ENCODE results near the gene EGFL7.

Gene EGFL7

DNA sequence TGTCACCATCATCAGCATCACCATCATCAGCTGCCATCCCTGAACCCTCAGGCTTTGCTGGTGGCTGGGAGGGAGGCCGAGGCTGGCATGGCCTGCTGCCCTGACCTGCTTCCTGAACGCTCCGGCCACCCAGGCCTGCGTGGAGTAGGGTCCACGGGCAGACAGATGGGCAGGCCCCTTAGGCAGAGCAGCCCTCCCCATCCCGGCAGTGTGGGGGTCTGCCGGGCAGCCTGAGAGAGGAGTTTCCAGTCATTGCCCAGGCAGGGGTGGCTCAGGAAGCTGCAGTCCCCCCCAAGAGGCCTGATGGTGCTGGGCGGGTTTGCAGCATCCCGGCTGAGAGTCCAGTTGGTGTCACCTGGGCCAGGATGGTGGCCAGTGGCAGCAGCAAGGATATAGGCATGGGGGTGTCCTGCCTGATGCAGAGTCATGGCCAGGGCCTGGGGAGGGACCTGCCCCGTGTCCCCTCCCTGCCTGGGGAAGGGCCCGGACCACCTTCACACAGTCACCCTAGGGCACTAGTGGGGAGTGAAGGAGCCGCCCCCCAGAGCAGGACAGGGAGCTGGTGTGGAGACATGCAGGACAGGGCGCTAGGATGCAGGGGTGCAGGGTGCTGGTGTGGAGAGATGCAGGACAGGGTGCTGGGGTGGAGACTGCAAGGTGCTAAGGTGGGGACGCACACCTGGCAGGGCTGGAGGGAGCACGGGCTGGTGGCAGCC lies 7.7 kb upstream of the EGFL7 start:
- peaks cover 23 to 32% of the 10 kb centered on the region in 2 donors for H3K27me3 ChIP-seq (ENCODE audit: control insufficient read depth in 2 of 2, insufficient read depth in 2 of 2, low read length in 2 of 2)
- H3K36me3 ChIP-seq (ENCODE audit: control insufficient read depth in 2 of 2, insufficient read depth in 2 of 2, low read length in 2 of 2) = no peaks in the 10 kb centered on the region
- peak overlapping the region in 1 of 2 donors; percentile 43 for H3K27ac ChIP-seq (ENCODE audit: low read depth in 2 of 2, low read length in 2 of 2)
- no peak overlapping the region for H3K4me3 ChIP-seq (ENCODE audit: low read length in 2 of 2)
- no peaks in the 10 kb centered on the region for H3K9me3 ChIP-seq (ENCODE audit: control insufficient read depth in 2 of 2, low read length in 2 of 2)
- H3K4me1 ChIP-seq (ENCODE audit: control insufficient read depth in 2 of 2, insufficient read depth in 2 of 2, low read length in 2 of 2) = peaks cover 0 to 6% of the 10 kb centered on the region in 2 donors
- no peak overlapping the region for H3K9ac ChIP-seq (ENCODE audit: low read depth in 1 of 2, low read length in 2 of 2)

DNA sequence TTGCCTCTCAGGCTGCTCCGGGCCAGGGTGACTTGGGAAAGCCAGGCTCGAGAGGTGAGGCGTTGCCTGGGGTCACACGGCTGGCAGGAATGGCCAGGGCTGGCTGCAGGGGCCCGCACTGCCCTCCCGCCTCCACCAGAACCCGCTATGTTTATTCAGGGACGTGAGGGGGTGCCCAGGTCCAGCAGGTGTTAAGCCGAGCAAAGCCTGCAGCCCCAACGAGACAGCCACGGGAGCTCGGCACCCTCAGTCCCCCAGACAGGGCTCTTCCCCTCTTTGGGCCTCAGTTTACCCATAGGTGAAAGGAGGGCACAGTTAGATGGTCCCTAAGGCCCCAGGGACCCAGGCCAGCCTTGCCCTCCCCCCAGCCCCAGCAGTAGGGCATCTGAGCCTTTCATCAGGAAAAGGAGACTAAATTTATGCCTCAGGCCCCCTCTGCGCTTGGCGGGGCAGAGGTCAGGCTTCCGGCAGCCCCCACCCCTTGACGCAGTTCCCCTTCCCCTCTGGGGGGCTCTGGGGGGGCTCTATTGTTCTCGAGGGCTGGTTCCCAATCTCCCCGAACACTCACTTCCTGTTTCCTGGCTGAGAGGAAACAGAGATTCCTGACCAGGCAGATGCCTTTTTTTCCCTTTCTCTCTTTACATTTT lies 7.1 kb upstream of the EGFL7 start:
- Histone ChIP-seq H3K27ac (ENCODE audit: low read depth in 2 of 2, low read length in 2 of 2) (peak overlapping the region in 1 of 2 donors; percentile 43), H3K4me3 (ENCODE audit: low read length in 2 of 2) (no peak overlapping the region)

DNA sequence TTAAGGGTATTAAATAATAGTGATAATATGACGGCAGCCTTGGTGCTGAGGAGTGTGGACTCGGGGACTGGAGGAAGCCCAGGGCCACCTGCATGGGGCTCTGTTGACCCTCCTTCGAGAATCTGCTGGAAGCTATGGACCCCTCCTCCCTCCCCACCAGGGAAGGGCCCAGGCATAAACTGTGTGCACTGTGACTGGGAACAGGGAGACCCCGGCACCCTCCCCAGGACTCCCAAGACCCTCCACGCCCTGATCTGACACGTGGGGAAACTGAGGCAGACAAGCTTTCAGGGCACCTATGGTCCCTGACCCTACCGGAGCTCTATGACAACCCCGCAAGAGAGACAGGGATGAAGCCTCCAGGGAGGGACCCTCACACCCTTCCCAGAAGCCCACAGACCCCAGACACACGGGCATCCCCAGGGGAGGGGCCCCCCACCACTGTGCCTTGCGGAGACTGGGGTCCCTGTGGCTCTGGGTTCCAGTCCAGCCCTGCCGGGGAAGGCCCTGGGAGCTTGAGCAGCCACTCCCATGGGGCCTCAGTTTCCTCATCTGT lies 6.5 kb upstream of the EGFL7 start:
- no peak overlapping the region for H3K9ac ChIP-seq (ENCODE audit: low read depth in 1 of 2, low read length in 2 of 2)
- peaks cover 0 to 6% of the 10 kb centered on the region in 2 donors for H3K4me1 ChIP-seq (ENCODE audit: control insufficient read depth in 2 of 2, insufficient read depth in 2 of 2, low read length in 2 of 2)
- H3K4me3 ChIP-seq (ENCODE audit: low read length in 2 of 2) = no peak overlapping the region
- peak overlapping the region; percentile 22 to 38 for H3K27ac ChIP-seq (ENCODE audit: low read depth in 2 of 2, low read length in 2 of 2)
- no peaks in the 10 kb centered on the region for H3K9me3 ChIP-seq (ENCODE audit: control insufficient read depth in 2 of 2, low read length in 2 of 2)
- no peaks in the 10 kb centered on the region for H3K36me3 ChIP-seq (ENCODE audit: control insufficient read depth in 2 of 2, insufficient read depth in 2 of 2, low read length in 2 of 2)
- H3K27me3 ChIP-seq (ENCODE audit: control insufficient read depth in 2 of 2, insufficient read depth in 2 of 2, low read length in 2 of 2) = peaks cover 23 to 32% of the 10 kb centered on the region in 2 donors

More for the DNA sequence above, 7.1 kb upstream of the EGFL7 start:
- peaks cover 0 to 6% of the 10 kb centered on the region in 2 donors for H3K4me1 ChIP-seq (ENCODE audit: control insufficient read depth in 2 of 2, insufficient read depth in 2 of 2, low read length in 2 of 2)
- H3K36me3 ChIP-seq (ENCODE audit: control insufficient read depth in 2 of 2, insufficient read depth in 2 of 2, low read length in 2 of 2) = no peaks in the 10 kb centered on the region
- H3K27me3 ChIP-seq (ENCODE audit: control insufficient read depth in 2 of 2, insufficient read depth in 2 of 2, low read length in 2 of 2) = peaks cover 23 to 32% of the 10 kb centered on the region in 2 donors
- H3K9ac ChIP-seq (ENCODE audit: low read depth in 1 of 2, low read length in 2 of 2) = no peak overlapping the region
- H3K9me3 ChIP-seq (ENCODE audit: control insufficient read depth in 2 of 2, low read length in 2 of 2) = no peaks in the 10 kb centered on the region

DNA sequence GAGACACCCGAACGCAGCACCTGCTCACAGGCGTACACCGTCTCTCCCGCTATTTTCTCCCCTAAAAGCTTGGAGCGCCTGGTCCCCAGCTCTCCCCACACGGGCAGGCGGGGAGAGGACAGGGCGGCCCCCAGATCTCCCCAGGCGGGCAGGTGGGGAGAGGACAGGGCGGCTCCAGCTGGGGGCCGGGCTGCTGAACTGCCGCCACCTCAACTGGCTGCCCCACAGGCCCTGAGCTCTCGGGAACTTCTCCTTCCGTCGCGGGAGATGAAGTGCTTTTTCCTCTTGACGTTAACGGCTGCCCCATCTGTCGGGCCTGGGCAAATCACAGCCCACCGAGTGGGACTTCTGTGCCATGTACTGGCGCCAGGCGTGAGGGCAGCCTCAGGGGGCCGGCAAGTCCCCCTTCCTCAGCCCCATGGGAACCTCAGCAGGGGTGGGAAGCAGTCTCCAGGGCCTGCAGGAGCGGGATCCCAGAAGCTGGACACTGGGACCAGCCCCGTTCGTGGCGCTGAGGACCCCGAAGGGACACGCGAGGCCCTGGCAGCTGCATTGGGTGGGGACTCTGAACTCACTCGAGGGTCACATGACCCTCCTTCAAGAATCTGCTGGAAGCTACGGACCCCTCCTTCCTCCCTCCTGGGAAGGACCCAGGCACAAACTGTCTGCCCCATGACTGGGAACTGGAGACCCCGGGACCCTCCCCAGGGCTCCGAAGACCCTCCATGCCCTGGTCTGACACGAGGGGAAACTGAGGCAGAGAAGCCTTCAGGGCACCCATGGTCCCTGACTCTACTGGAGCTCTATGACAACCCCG lies 5.7 kb upstream of the EGFL7 start:
- H3K4me3 ChIP-seq (ENCODE audit: low read length in 2 of 2) = no peak overlapping the region
- H3K36me3 ChIP-seq (ENCODE audit: control insufficient read depth in 2 of 2, insufficient read depth in 2 of 2, low read length in 2 of 2) = no peaks in the 10 kb centered on the region
- H3K27ac ChIP-seq (ENCODE audit: low read depth in 2 of 2, low read length in 2 of 2) = peak overlapping the region; percentile 22 to 38
- H3K4me1 ChIP-seq (ENCODE audit: control insufficient read depth in 2 of 2, insufficient read depth in 2 of 2, low read length in 2 of 2) = peaks cover 0 to 6% of the 10 kb centered on the region in 2 donors
- H3K9ac ChIP-seq (ENCODE audit: low read depth in 1 of 2, low read length in 2 of 2) = no peak overlapping the region
- H3K27me3 ChIP-seq (ENCODE audit: control insufficient read depth in 2 of 2, insufficient read depth in 2 of 2, low read length in 2 of 2) = peaks cover 25 to 32% of the 10 kb centered on the region in 2 donors
- no peaks in the 10 kb centered on the region for H3K9me3 ChIP-seq (ENCODE audit: control insufficient read depth in 2 of 2, low read length in 2 of 2)

DNA sequence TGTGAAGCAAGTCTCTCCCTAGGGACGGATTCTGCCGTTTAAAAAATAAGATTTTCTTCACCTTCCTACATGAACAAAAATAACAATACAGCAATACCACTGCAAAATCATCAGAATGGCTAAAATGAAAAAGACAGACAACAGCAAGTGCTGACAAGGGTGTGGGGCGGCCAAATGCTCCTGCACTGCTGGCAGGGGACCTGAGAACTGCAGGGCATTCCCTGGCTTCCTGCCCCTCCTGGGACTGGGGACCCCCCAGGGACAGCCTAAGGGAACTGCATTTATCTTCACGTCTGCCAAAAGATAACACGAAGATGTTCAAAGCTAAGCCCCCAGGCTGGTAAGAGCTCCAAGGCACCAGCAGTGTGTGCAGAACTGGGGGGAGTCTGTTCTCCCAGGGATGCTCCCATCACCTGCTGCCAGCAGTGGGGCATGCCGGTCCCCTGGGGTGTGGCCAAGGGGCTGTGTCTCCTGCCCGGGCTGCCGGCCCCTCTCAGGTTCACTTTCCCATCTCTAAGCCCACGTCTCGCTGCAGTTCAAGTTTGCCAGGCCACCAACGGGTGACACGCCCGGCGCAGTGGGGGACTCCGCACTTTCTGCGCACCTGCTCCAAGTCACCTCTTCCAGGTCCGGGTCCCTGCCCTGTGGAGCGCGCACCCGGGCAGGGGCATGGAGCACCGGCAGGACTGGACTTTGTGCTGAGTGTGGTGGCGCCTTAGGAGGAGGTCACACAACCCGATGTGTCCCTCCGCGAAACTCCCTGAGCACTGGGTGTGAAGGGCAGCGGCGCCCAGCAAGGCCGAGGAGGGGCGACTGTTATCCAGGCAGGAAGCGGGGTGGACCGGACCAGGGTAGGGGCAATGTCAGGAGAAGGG lies 4.5 kb upstream of the EGFL7 start:
- H3K36me3 ChIP-seq (ENCODE audit: control insufficient read depth in 2 of 2, insufficient read depth in 2 of 2, low read length in 2 of 2) = no peaks in the 10 kb centered on the region
- peaks cover 25 to 31% of the 10 kb centered on the region in 2 donors for H3K27me3 ChIP-seq (ENCODE audit: control insufficient read depth in 2 of 2, insufficient read depth in 2 of 2, low read length in 2 of 2)
- peaks cover 0 to 6% of the 10 kb centered on the region in 2 donors for H3K4me1 ChIP-seq (ENCODE audit: control insufficient read depth in 2 of 2, insufficient read depth in 2 of 2, low read length in 2 of 2)
- H3K4me3 ChIP-seq (ENCODE audit: low read length in 2 of 2) = no peak overlapping the region
- H3K9ac ChIP-seq (ENCODE audit: low read depth in 1 of 2, low read length in 2 of 2) = no peak overlapping the region
- peak overlapping the region in 1 of 2 donors; percentile 32 for H3K27ac ChIP-seq (ENCODE audit: low read depth in 2 of 2, low read length in 2 of 2)
- no peaks in the 10 kb centered on the region for H3K9me3 ChIP-seq (ENCODE audit: control insufficient read depth in 2 of 2, low read length in 2 of 2)

DNA sequence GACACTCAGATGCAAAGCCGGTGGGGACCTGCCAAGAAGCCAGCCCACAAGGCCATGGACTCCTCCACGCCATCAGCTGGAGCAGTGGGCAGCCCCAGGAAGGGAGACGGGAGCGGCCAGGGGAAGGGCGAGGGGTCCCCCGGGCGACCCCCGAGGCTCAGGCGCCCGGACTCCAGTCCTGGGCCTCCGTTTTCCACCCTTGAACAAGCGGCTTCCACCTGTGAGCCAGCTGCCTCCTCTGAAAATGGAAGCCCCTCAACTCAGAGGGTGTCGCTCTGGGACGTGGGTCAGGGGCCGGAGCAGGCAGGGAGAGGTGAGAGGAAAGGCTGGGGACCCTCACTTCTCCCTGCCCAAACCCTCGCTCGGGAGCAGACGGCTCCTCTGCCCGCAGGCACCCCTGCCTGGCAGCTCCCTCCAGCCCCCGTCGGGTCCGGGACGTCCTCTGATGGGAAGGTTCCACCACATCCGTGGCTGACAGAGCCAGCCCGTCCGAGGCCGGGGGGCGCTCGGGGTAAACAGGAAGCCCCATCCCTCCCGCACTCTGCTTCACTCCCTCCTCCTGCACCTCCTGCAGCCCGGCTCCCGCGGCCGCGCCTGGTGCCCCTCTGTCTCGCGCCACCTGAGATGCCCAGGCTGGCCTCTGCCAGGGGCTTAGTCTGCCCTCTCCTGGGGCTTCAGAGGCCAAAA lies 3.7 kb upstream of the EGFL7 start:
- no peak overlapping the region for H3K9ac ChIP-seq (ENCODE audit: low read depth in 1 of 2, low read length in 2 of 2)
- H3K27me3 ChIP-seq (ENCODE audit: control insufficient read depth in 2 of 2, insufficient read depth in 2 of 2, low read length in 2 of 2) = peaks cover 25 to 29% of the 10 kb centered on the region in 2 donors
- no peaks in the 10 kb centered on the region for H3K9me3 ChIP-seq (ENCODE audit: control insufficient read depth in 2 of 2, low read length in 2 of 2)
- H3K4me1 ChIP-seq (ENCODE audit: control insufficient read depth in 2 of 2, insufficient read depth in 2 of 2, low read length in 2 of 2) = peaks cover 0 to 6% of the 10 kb centered on the region in 2 donors
- no peaks in the 10 kb centered on the region for H3K36me3 ChIP-seq (ENCODE audit: control insufficient read depth in 2 of 2, insufficient read depth in 2 of 2, low read length in 2 of 2)
- H3K4me3 ChIP-seq (ENCODE audit: low read length in 2 of 2) = no peak overlapping the region
- H3K27ac ChIP-seq (ENCODE audit: low read depth in 2 of 2, low read length in 2 of 2) = peak overlapping the region in 1 of 2 donors; percentile 32

DNA sequence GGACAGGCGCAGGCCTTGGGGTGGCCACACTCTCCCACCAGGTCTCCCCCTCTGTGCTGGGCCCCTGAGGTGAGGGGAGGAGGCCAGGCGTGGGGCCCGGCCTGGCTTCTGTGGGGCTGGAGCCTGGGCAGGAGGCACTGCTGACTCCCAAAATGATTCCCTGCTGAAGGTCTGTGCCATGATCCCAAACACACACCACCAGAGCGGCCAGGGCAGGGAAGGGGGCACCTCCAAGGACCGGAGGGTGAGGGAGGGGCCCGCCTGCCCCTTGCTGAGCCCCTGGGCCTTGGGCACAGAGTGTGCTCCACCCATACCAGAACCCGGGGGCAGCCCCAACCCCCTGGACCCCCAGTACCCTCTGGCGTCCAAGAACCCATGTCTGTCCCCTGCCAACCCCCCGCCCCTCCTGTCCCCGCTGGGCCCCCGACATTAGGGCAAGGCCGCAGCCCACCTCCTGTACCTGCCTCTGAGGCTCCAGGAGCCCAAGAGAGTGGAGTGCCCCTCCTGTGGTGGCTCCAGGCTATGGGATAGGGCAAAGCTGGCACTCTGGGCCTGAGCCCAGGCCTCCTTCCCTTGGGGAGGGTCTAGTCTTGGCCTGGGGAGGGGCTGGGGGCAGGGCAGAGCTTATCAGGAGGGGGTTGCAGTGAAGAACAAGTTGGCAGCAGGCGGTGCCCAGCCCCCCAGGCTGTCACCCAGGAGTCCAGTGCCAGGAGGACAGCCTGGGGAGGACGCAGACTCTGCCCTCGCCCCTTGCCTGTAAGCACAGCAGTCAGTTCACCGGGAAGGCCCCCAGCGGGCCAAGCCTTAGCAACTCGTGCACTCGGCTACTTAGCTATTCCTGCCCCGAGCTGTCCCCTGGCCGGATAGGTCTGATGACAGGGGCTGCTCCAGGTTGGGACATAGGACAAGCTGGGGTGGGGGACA lies 2.6 kb upstream of the EGFL7 start:
- Histone ChIP-seq H3K4me1 (ENCODE audit: control insufficient read depth in 2 of 2, insufficient read depth in 2 of 2, low read length in 2 of 2) (peaks cover 0 to 8% of the 10 kb centered on the region in 2 donors), H3K27me3 (ENCODE audit: control insufficient read depth in 2 of 2, insufficient read depth in 2 of 2, low read length in 2 of 2) (peaks cover 29 to 37% of the 10 kb centered on the region in 2 donors), H3K9me3 (ENCODE audit: control insufficient read depth in 2 of 2, low read length in 2 of 2) (no peaks in the 10 kb centered on the region), H3K27ac (ENCODE audit: low read depth in 2 of 2, low read length in 2 of 2) (peak overlapping the region in 1 of 2 donors; percentile 9), H3K9ac (ENCODE audit: low read depth in 1 of 2, low read length in 2 of 2) (no peak overlapping the region), H3K4me3 (ENCODE audit: low read length in 2 of 2) (no peak overlapping the region), H3K36me3 (ENCODE audit: control insufficient read depth in 2 of 2, insufficient read depth in 2 of 2, low read length in 2 of 2) (no peaks in the 10 kb centered on the region)

DNA sequence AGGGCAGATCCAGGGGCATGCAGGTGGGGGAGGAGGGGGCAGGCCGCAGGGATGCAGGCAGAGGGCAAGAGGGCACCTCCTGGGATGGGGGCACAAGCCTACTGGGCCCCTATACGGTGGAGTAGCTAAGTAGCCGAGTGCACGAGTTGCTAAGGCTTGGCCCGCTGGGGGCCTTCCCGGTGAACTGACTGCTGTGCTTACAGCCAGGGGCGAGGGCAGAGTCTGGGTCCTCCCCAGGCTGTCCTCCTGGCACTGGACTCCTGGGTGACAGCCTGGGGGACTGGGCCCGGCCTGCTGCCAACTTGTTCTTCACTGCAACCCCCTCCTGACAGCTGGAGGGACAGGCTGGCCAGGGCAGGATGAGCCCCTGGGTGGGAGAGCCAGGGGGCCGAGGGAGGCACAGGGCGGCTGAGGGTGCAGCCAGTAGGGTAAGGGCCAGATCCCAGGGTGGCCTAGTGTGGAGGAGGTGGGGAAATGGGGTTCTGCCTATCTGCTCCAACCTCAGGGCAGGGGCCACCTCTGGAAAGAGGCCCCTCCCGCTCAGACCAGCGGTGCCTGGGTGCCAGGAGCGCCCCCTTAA lies 1.7 kb upstream of the EGFL7 start:
- Histone ChIP-seq H3K27me3 (ENCODE audit: control insufficient read depth in 2 of 2, insufficient read depth in 2 of 2, low read length in 2 of 2) (peaks cover 29 to 38% of the 10 kb centered on the region in 2 donors), H3K4me3 (ENCODE audit: low read length in 2 of 2) (no peak overlapping the region)

More for the DNA sequence above, 1.7 kb upstream of the EGFL7 start:
- no peak overlapping the region for H3K9ac ChIP-seq (ENCODE audit: low read depth in 1 of 2, low read length in 2 of 2)
- peak overlapping the region; percentile 9 to 32 for H3K27ac ChIP-seq (ENCODE audit: low read depth in 2 of 2, low read length in 2 of 2)
- H3K9me3 ChIP-seq (ENCODE audit: control insufficient read depth in 2 of 2, low read length in 2 of 2) = no peaks in the 10 kb centered on the region
- no peaks in the 10 kb centered on the region for H3K36me3 ChIP-seq (ENCODE audit: control insufficient read depth in 2 of 2, insufficient read depth in 2 of 2, low read length in 2 of 2)
- H3K4me1 ChIP-seq (ENCODE audit: control insufficient read depth in 2 of 2, insufficient read depth in 2 of 2, low read length in 2 of 2) = peaks cover 0 to 9% of the 10 kb centered on the region in 2 donors
